HepG2 (cell line): ENCODE results near the gene SUSD4. TPM values are rescaled to one million over a fixed set of nuclear protein-coding genes. Genes with fewer than 3 reads are reported as not detected.

Experiments
- ATAC-seq: fragments of 200-7000 bp; cut with Tn5 transposase; 3 replicates; pipeline ENCODE4 v1.9.1; 2020; ENCODE audit warnings: mild to moderate bottlenecking, moderate library complexity
- BruUV-seq: library from RNA; stranded (reverse); fragments of 400-500 nt; replicated peaks from 2 replicates; lab custom pipeline; 2021; lab: Mats Ljungman, UMichigan
- CTCF ChIA-PET: fragments of 300-600 bp; formaldehyde crosslinking; extraction: SDS; loops from one replicate; lab custom pipeline; 2021; ENCODE audit warnings: low total read pairs, inconsistent platforms, low intra/inter-chr PET ratio; lab: Yijun Ruan, JAX
- POLR2A ChIA-PET: fragments of 350-600 bp; sonication (Branson Sonifier 250); formaldehyde crosslinking; loops from one replicate; lab custom pipeline; 2020; ENCODE audit warnings: antibody characterized with exemption, inconsistent platforms; lab: Yijun Ruan, JAX
- DNase-seq: peaks from one replicate; pipeline ENCODE4 v3.0.0-alpha.2; 2015; ENCODE audit warnings: low spot score
- FAIRE-seq: peaks from 3 replicates; lab custom pipeline; 2011; peaks lifted over from hg19 to GRCh38; lab: Jason Lieb, UNC
- H2AFZ ChIP-seq: one replicate; pipeline ENCODE4 v1.6.1; 2011; ENCODE audit warnings: low read length, inconsistent platforms
- H3K27ac ChIP-seq: fragments of 300-600 bp; 3 replicates; pipeline ENCODE4 v1.8.0; 2011; ENCODE audit warnings: mixed run types, mild to moderate bottlenecking, mixed read lengths, low read length, inconsistent platforms; ENCODE audit not compliant: insufficient read depth; ENCODE audit errors: extremely low read length
- H3K27me3 ChIP-seq, 2 experiments: fragments of 200-600 bp in 1 of 2; 2 replicates in 1 of 2; 3 replicates in 1 of 2; pipeline versions ENCODE4 v1.6.0 to v1.8.0; 2011; ENCODE audit warnings: low read length in 2 of 2, mild to moderate bottlenecking in 2 of 2, moderate library complexity in 2 of 2, inconsistent platforms in 1 of 2; ENCODE audit not compliant: insufficient read depth in 2 of 2, control insufficient read depth in 1 of 2
- H3K36me3 ChIP-seq, 2 experiments: fragments of 200-600 bp in 1 of 2; replicated peaks in 1 of 2; 2 replicates in 1 of 2; 3 replicates in 1 of 2; pipeline versions ENCODE4 v1.5.1 to v1.8.0; 2011; ENCODE audit warnings: low read length in 2 of 2, inconsistent platforms in 1 of 2; ENCODE audit not compliant: insufficient read depth in 2 of 2, control insufficient read depth in 1 of 2
- H3K4me1 ChIP-seq: 2 replicates; pipeline ENCODE4 v1.5.1; 2012; ENCODE audit warnings: low read length, inconsistent platforms; ENCODE audit not compliant: insufficient read depth
- H3K4me2 ChIP-seq: 2 replicates; pipeline ENCODE4 v1.6.0; 2011; ENCODE audit warnings: low read depth, low read length, inconsistent platforms
- H3K4me3 ChIP-seq, 3 experiments: fragments of 200-600 bp in 1 of 3; sonication (generic), shearing (Covaris generic) in 1 of 3; replicated peaks in 1 of 3; 2 replicates each; pipeline ENCODE4 v1.5.1; 2011 to 2016; ENCODE audit warnings: low read length in 3 of 3, inconsistent platforms in 2 of 3, low read depth in 2 of 3, mild to moderate bottlenecking in 2 of 3, control low read depth in 1 of 3, mixed read lengths in 1 of 3; ENCODE audit not compliant: insufficient read depth in 1 of 3
- H3K79me2 ChIP-seq: one replicate; pipeline ENCODE4 v1.6.1; 2011; ENCODE audit warnings: low read length, inconsistent platforms; ENCODE audit not compliant: insufficient read depth
- H3K9ac ChIP-seq: 2 replicates; pipeline ENCODE4 v1.6.0; 2011; ENCODE audit warnings: mild to moderate bottlenecking, low read depth, low read length, inconsistent platforms; ENCODE audit not compliant: insufficient read depth
- H3K9me3 ChIP-seq: 2 replicates; pipeline ENCODE4 v1.5.1; 2012; ENCODE audit warnings: mild to moderate bottlenecking, low read length
- H4K20me1 ChIP-seq: 2 replicates; pipeline ENCODE4 v1.6.0; 2011; ENCODE audit warnings: inconsistent platforms, mild to moderate bottlenecking, low read length, moderate library complexity; ENCODE audit not compliant: insufficient read depth
- GMEB2 ChIP-seq: IDR thresholded peaks from 2 replicates; pipeline ENCODE4 v1.6.1; 2016; ENCODE audit warnings: missing biosample characterization, missing genetic modification reagents, low read depth
- HDAC6 ChIP-seq: fragments of 200-600 bp; sonication (generic); IDR thresholded peaks from 2 replicates; pipeline ENCODE4 v1.7.0; 2017; ENCODE audit warnings: mild to moderate bottlenecking, antibody characterized with exemption, low read length, low read depth
- IRF1 ChIP-seq: sonication (generic); formaldehyde crosslinking; IDR thresholded peaks from 2 replicates; pipeline ENCODE4 v1.4.0; 2020; ENCODE audit warnings: low read depth, mild to moderate bottlenecking, missing genetic modification reagents
- SAP130 ChIP-seq: IDR thresholded peaks from 2 replicates; pipeline ENCODE4 v1.6.1; 2016; ENCODE audit warnings: low read depth
- ZBTB40 ChIP-seq, 2 experiments: fragments of 450-650 bp in 1 of 2; sonication (generic) in 1 of 2; formaldehyde crosslinking in 1 of 2; IDR thresholded peaks; 2 replicates each; pipeline versions ENCODE4 v1.6.1 to v1.8.0; 2016 to 2022; ENCODE audit warnings: antibody characterized with exemption in 1 of 2, mild to moderate bottlenecking in 1 of 2, missing genetic modification reagents in 1 of 2
- whole genome bisulfite sequencing: methylation state at CpG from one replicate; pipeline ENCODE4 v1.1.6; 2017; ENCODE audit warnings: low lambda C conversion rate; 5-methylcytosine and 5-hydroxymethylcytosine counted together
- in situ Hi-C: cut with HindIII; loops from 2 replicates; pipeline ENCODE4 v1.10.0; 2017; ENCODE audit warnings: low pct_unique_long_range_greater_than_20kb; ENCODE audit not compliant: extremely low pct_ligation_motif_present
- intact Hi-C: fragments of 100-400 bp; cut with micrococcal nuclease; formaldehyde crosslinking; loops from one replicate; pipeline ENCODE4 v1.10.0; 2022; ENCODE audit not compliant: unreplicated experiment
- polyA plus RNA-seq, 8 experiments: library from polyadenylated mRNA; depleted of rRNA in 3 of 8; stranded (reverse) in 7 of 8; unstranded in 1 of 8; fragments of >200 nt; fragmentation: Illumina TruSeq in 4 of 8; extraction: Trizol in 4 of 8; gene quantifications; 2 replicates each; pipeline versions ENCODE4 v1.2.1 to v1.2.3, GENCODE V29; 2011 to 2016; ENCODE audit warnings: low read depth in 4 of 8, missing spikeins in 1 of 8, mixed read lengths in 1 of 8; ENCODE audit not compliant: insufficient read depth in 1 of 8
- total RNA-seq, 5 experiments: library from RNA; depleted of rRNA; stranded (reverse); fragments of >200 nt; fragmentation: Illumina TruSeq; extraction: Trizol; gene quantifications; 2 replicates each; pipeline ENCODE4 v1.2.3, GENCODE V29; 2016; ENCODE audit warnings: low read depth in 1 of 5

The SUSD4 gene
- total and polyA plus RNA-seq, 2 of the 13 experiments (the other 11 are each of a cell fraction or from before 2014, with no cell fraction given): not detected

GRCh38 chr1:223329664-223330415 is 34.1 kb downstream of the SUSD4 start:
- TF ChIP-seq SAP130 (CRISPR knock-in tag): no peak
- no peak for TF ChIP-seq GMEB2
- no peak for TF ChIP-seq IRF1 (CRISPR knock-in tag)
- ChIA-PET POLR2A (no interaction called here), CTCF (no interaction called here)
- H3K9ac ChIP-seq: no peak overlapping the region
- H3K4me2 ChIP-seq: no peak overlapping the region
- no peaks in the 10 kb centered on the region for H3K9me3 ChIP-seq
- no peaks in the 10 kb centered on the region for H3K4me1 ChIP-seq
- no peak for DNase-seq
- 1% methylated on average over 5 of the region's 5 CpGs for WGBS
- BruUV-seq: no TSS peak
- no peak for ATAC-seq
- no peaks in the 10 kb centered on the region for H4K20me1 ChIP-seq
- in situ Hi-C loops: no loop called here
- H3K79me2 ChIP-seq: no peaks in the 10 kb centered on the region
- no peak overlapping the region for H3K4me3 ChIP-seq
- intact Hi-C loops: no loop called here
- H3K36me3 ChIP-seq: no peaks in the 10 kb centered on the region
- no peak for FAIRE-seq
- no peak overlapping the region for H2AFZ ChIP-seq
- H3K27me3 ChIP-seq: 0 out of 5 replicates have a peak, but pooled peaks cover 0 to 6% of the 10 kb centered on the region in 2 experiments
- H3K27ac ChIP-seq: no peak overlapping the region

GRCh38 chr1:223329252-223329651 is 34.7 kb downstream of the SUSD4 start:
- in situ Hi-C loops: no loop called here
- POLR2A ChIA-PET: no interaction called here
- CTCF ChIA-PET: no interaction called here
- Histone ChIP-seq H3K79me2 (no peaks in the 10 kb centered on the region), H3K4me2 (no peak overlapping the region), H3K9ac (no peak overlapping the region), H4K20me1 (no peaks in the 10 kb centered on the region), H3K27ac (no peak overlapping the region), H3K36me3 (no peaks in the 10 kb centered on the region), H3K27me3 (0 out of 5 replicates have a peak, but pooled peaks cover 0 to 6% of the 10 kb centered on the region in 2 experiments), H3K4me3 (no peak overlapping the region), H3K9me3 (no peaks in the 10 kb centered on the region), H3K4me1 (no peaks in the 10 kb centered on the region), H2AFZ (no peak overlapping the region)
- no TSS peak for BruUV-seq
- DNase-seq: no peak
- FAIRE-seq: no peak
- ATAC-seq: no peak
- intact Hi-C loops: no loop called here
- TF ChIP-seq HDAC6 (no peak), ZBTB40 (IDR thresholded peaks at IDR 0.05) (no peak), ZBTB40 (CRISPR knock-in tag; IDR thresholded peaks at IDR 0.05) (no peak)
